Measurements from ENCODE around the gene HS6ST2.

GRCh38 chrX:132776486-132777210, 181.8 kb downstream of the HS6ST2 start:
- no peak for TF ChIP-seq ZBTB33 (IDR thresholded peaks at IDR 0.05)
- TF ChIP-seq JUNB (IDR thresholded peaks at IDR 0.05): no peak
- TF ChIP-seq ZZZ3 (IDR thresholded peaks at IDR 0.05; ENCODE audit: control insufficient read depth, insufficient read length, low read depth): no peak
- TF ChIP-seq CTCF (IDR thresholded peaks at IDR 0.05 in 2 of 3, conservative IDR thresholded peaks at IDR 0.05 in 1 of 3; ENCODE audit: control insufficient read depth in 2 of 3, extremely low read depth in 1 of 3, insufficient read depth in 1 of 3, low read depth in 3 of 3, low read length in 3 of 3): no peak
- no peak for TF ChIP-seq KDM1A (IDR thresholded peaks at IDR 0.05; ENCODE audit: borderline replicate concordance)
- no peak for TF ChIP-seq EP300 (IDR thresholded peaks at IDR 0.05; ENCODE audit: borderline replicate concordance in 1 of 2, control insufficient read depth in 1 of 2, low read depth in 2 of 2, low read length in 2 of 2)
- no peak for TF ChIP-seq NR2C2 (IDR thresholded peaks at IDR 0.05; ENCODE audit: borderline replicate concordance, control insufficient read depth, insufficient read length, low read depth)
- TF ChIP-seq CBFB (IDR thresholded peaks at IDR 0.05; ENCODE audit: low read depth): no peak
- no peak for TF ChIP-seq ATF7 (IDR thresholded peaks at IDR 0.05; ENCODE audit: low read depth)
- no peak for TF ChIP-seq WRNIP1 (IDR thresholded peaks at IDR 0.05; ENCODE audit: borderline replicate concordance, low read depth, low read length)

Data from GM12878 (cell line).